Panc1 (cell line): Measurements from ENCODE around the gene NR6A1.

ENCODE experiments used
- CTCF ChIP-seq: fragments of 450-650 bp; IDR thresholded peaks from 2 replicates; pipeline ENCODE4 v1.5.1; 2017; ENCODE audit warnings: mild to moderate bottlenecking
- POLR2AphosphoS5 ChIP-seq: IDR thresholded peaks from 2 replicates; pipeline ENCODE4 v1.6.1; 2012; ENCODE audit warnings: mild to moderate bottlenecking, low read depth, low read length, moderate library complexity
- REST ChIP-seq, 2 experiments: IDR thresholded peaks; 2 replicates each; pipeline ENCODE4 v1.6.1; 2011 to 2012; ENCODE audit warnings: low read depth in 2 of 2, control low read depth in 1 of 2, low read length in 1 of 2, mild to moderate bottlenecking in 1 of 2, moderate library complexity in 1 of 2; ENCODE audit not compliant: insufficient read depth in 1 of 2
- SIN3A ChIP-seq: IDR thresholded peaks from 2 replicates; pipeline ENCODE4 v1.6.1; 2012; ENCODE audit warnings: low read depth, mild to moderate bottlenecking, low read length, moderate library complexity, borderline replicate concordance; ENCODE audit not compliant: insufficient read depth
- TCF7L2 ChIP-seq: IDR thresholded peaks from 2 replicates; pipeline ENCODE4 v1.6.1; 2011; ENCODE audit warnings: mild to moderate bottlenecking, low read depth, low read length, inconsistent platforms

- TF ChIP-seq CTCF = no peak
- no peak for TF ChIP-seq TCF7L2
- TF ChIP-seq POLR2AphosphoS5 = no peak
- no peak for TF ChIP-seq REST (IDR thresholded peaks at IDR 0.05; ENCODE audit: insufficient read depth in 1 of 2, low read depth in 2 of 2, low read length in 1 of 2)
- no peak for TF ChIP-seq SIN3A
Measured at GRCh38 chr9:124486778-124487259, 284.3 kb downstream of the NR6A1 start.
